ENCODE measurements around the gene ABHD16A. TPM values are rescaled to one million over a fixed set of nuclear protein-coding genes. Genes with fewer than 3 reads are reported as not detected.

Gene ABHD16A
- total RNA-seq, 2 donors from 2014 or later: 49.3 to 52.8 TPM

- H3K4me1 ChIP-seq (ENCODE audit: control insufficient read depth in 1 of 2, low read depth in 2 of 2): no peaks in the 10 kb centered on the region
- no peaks in the 10 kb centered on the region for H3K27me3 ChIP-seq (replicated peaks; ENCODE audit: insufficient read depth)
- DNase-seq (ENCODE audit: low spot score) (no peak), ATAC-seq (ENCODE audit: insufficient number of reproducible peaks, low FRiP score, low read depth) (no peak)
- H3K36me3 ChIP-seq: peaks cover 67% of the 10 kb centered on the region
- no peak overlapping the region for H3K4me3 ChIP-seq
- TF ChIP-seq CTCF (IDR thresholded peaks at IDR 0.05): no peak
- no peak overlapping the region for H3K27ac ChIP-seq
- no peaks in the 10 kb centered on the region for H3K9me3 ChIP-seq
Observed at GRCh38 chr6:31690231-31691077, 12.7 kb downstream of the ABHD16A start.

- Histone ChIP-seq H3K36me3 (peaks cover 57% of the 10 kb centered on the region), H3K4me3 (no peak overlapping the region), H3K27ac (no peak overlapping the region), H3K9me3 (no peaks in the 10 kb centered on the region), H3K4me1 (ENCODE audit: control insufficient read depth in 1 of 2, low read depth in 2 of 2) (no peaks in the 10 kb centered on the region), H3K27me3 (replicated peaks; ENCODE audit: insufficient read depth) (no peaks in the 10 kb centered on the region)
- DNase-seq (ENCODE audit: low spot score) (no peak), ATAC-seq (ENCODE audit: insufficient number of reproducible peaks, low FRiP score, low read depth) (no peak)
- TF ChIP-seq CTCF (IDR thresholded peaks at IDR 0.05): no peak
Observed at GRCh38 chr6:31689249-31690110, 13.6 kb downstream of the ABHD16A start.

- H3K36me3 ChIP-seq: peaks cover 54% of the 10 kb centered on the region
- H3K4me1 ChIP-seq (ENCODE audit: control insufficient read depth in 1 of 2, low read depth in 2 of 2): no peaks in the 10 kb centered on the region
- H3K27me3 ChIP-seq (replicated peaks; ENCODE audit: insufficient read depth): no peaks in the 10 kb centered on the region
- no peak overlapping the region for H3K27ac ChIP-seq
- no peak for TF ChIP-seq CTCF (IDR thresholded peaks at IDR 0.05)
- no peaks in the 10 kb centered on the region for H3K9me3 ChIP-seq
- no peak for ATAC-seq (ENCODE audit: insufficient number of reproducible peaks, low FRiP score, low read depth)
- no peak for DNase-seq (ENCODE audit: low spot score)
- H3K4me3 ChIP-seq: no peak overlapping the region
Observed at GRCh38 chr6:31687860-31688693, 15.0 kb downstream of the ABHD16A start.

- DNase-seq (ENCODE audit: low spot score) (no peak), ATAC-seq (ENCODE audit: insufficient number of reproducible peaks, low FRiP score, low read depth) (no peak)
- H3K36me3 ChIP-seq: peaks cover 48% of the 10 kb centered on the region
Observed at GRCh38 chr6:31687321-31687720, 15.8 kb downstream of the ABHD16A start.

More at GRCh38 chr6:31687321-31687720, 15.8 kb downstream of the ABHD16A start:
- no peaks in the 10 kb centered on the region for H3K4me1 ChIP-seq (ENCODE audit: control insufficient read depth in 1 of 2, low read depth in 2 of 2)
- TF ChIP-seq CTCF (IDR thresholded peaks at IDR 0.05): no peak
- H3K9me3 ChIP-seq: no peaks in the 10 kb centered on the region
- no peak overlapping the region for H3K27ac ChIP-seq
- H3K27me3 ChIP-seq (replicated peaks; ENCODE audit: insufficient read depth): no peaks in the 10 kb centered on the region
- H3K4me3 ChIP-seq: no peak overlapping the region

All from thoracic aorta (tissue), 2 donors.